Left cardiac atrium (tissue), 4 donors: ENCODE measurements around the gene DPY19L1. TPM values are rescaled to one million over a fixed set of nuclear protein-coding genes. Genes with fewer than 3 reads are reported as not detected.

ENCODE experiments used
- ATAC-seq, 2 donors: fragments of 200-7000 bp; cut with Tn5 transposase; one replicate each; pipeline ENCODE4 v1.9.1; 2020; ENCODE audit warnings: mild to moderate bottlenecking in 2 of 2, moderate library complexity in 2 of 2
- DNase-seq: peaks from one replicate; pipeline ENCODE4 v3.0.0-alpha.2; 2020
- intact Hi-C, 2 donors: fragments of 100-400 bp; cut with DNase I; formaldehyde crosslinking; loops; one replicate each; pipeline versions ENCODE4 v1.14.1 to v1.15.1; 2022 to 2023
- total RNA-seq, 2 donors: library from RNA; stranded (reverse); fragmentation: NEBNext Ultra II Directional; extraction: Animal tissue kit (Norgen Biotek cat#: 25700); gene quantifications; one replicate each; pipeline ENCODE4 v1.2.1, GENCODE V29; 2021
- donor health status: DM: no; HTN: yes; CAD: no.
- donor health status: DM: no; HTN: yes; CAD: no; lungs with severe emphysema.
- donor health status: DM: yes; HTN: yes; CAD: no.
- donor health status: Dilated cardiomyopathy.

Gene DPY19L1
- total RNA-seq, 2 donors from 2014 or later, result 24.8 to 25.9 TPM

- DNase-seq (peak; percentile 96), ATAC-seq (peak; percentile 93 to 95)
- intact Hi-C loops, result loop anchor here in 1 of 2 donors (10.0 kb wide), 1 partner anchor 213 kb away; no protein-coding TSS in a partner anchor
These were observed 449 bp upstream of the DPY19L1 start for GRCh38 chr7:35037526-35038341.

GRCh38 chr7:35036361-35037171 is 719 bp downstream of the DPY19L1 start:
- intact Hi-C loops, result loop anchor here in 1 of 2 donors (10.0 kb wide), 1 partner anchor 212 kb away; no protein-coding TSS in a partner anchor
- peak; percentile 14 to 48 for ATAC-seq
- DNase-seq, result peak; percentile 74

GRCh38 chr7:35035511-35035961 is 1.7 kb downstream of the DPY19L1 start:
- ATAC-seq (no peak), DNase-seq (no peak)
- intact Hi-C loops, result loop anchor here in 1 of 2 donors (10.0 kb wide), 1 partner anchor 211 kb away; no protein-coding TSS in a partner anchor

GRCh38 chr7:35032166-35032565 is 5.1 kb downstream of the DPY19L1 start:
- DNase-seq, result no peak
- ATAC-seq, result no peak
- intact Hi-C loops, result loop anchor here in 1 of 2 donors (10.0 kb wide), 1 partner anchor 207 kb away; no protein-coding TSS in a partner anchor

- intact Hi-C loops, result loop anchor here in 1 of 2 donors (10.0 kb wide), 1 partner anchor 206 kb away; no protein-coding TSS in a partner anchor
- no peak for ATAC-seq
- DNase-seq, result no peak
These were observed 6.4 kb downstream of the DPY19L1 start for GRCh38 chr7:35030848-35031247.

GRCh38 chr7:35029311-35029710 is 8.0 kb downstream of the DPY19L1 start:
- intact Hi-C loops, result no loop called here
- ATAC-seq (no peak), DNase-seq (no peak)

GRCh38 chr7:35026150-35026549 is 11.1 kb downstream of the DPY19L1 start:
- ATAC-seq (peak in 1 of 2 donors; percentile 33), DNase-seq (no peak)
- intact Hi-C loops, result no loop called here

- DNase-seq (no peak), ATAC-seq (no peak)
These were observed 11.9 kb downstream of the DPY19L1 start for GRCh38 chr7:35025369-35025870.

GRCh38 chr7:35024298-35024697 is 13.0 kb downstream of the DPY19L1 start:
- no peak for DNase-seq
- intact Hi-C loops, result no loop called here

More at GRCh38 chr7:35025369-35025870, 11.9 kb downstream of the DPY19L1 start:
- intact Hi-C loops, result no loop called here

GRCh38 chr7:35022725-35023124 is 14.6 kb downstream of the DPY19L1 start:
- intact Hi-C loops, result no loop called here
- DNase-seq, result no peak
- no peak for ATAC-seq

More at GRCh38 chr7:35024298-35024697, 13.0 kb downstream of the DPY19L1 start:
- no peak for ATAC-seq

- DNase-seq (no peak), ATAC-seq (no peak)
- intact Hi-C loops, result no loop called here
These were observed 15.8 kb downstream of the DPY19L1 start for GRCh38 chr7:35021445-35021844.

GRCh38 chr7:35019801-35020200 is 17.5 kb downstream of the DPY19L1 start:
- no peak for ATAC-seq
- DNase-seq, result no peak
- intact Hi-C loops, result no loop called here

GRCh38 chr7:35019179-35019729 is 18.0 kb downstream of the DPY19L1 start:
- no peak for ATAC-seq

GRCh38 chr7:35015346-35015859 is 21.9 kb downstream of the DPY19L1 start:
- DNase-seq, result no peak
- ATAC-seq, result no peak

More at GRCh38 chr7:35019179-35019729, 18.0 kb downstream of the DPY19L1 start:
- no peak for DNase-seq
- intact Hi-C loops, result no loop called here

GRCh38 chr7:35012160-35012559 is 25.1 kb downstream of the DPY19L1 start:
- ATAC-seq (no peak), DNase-seq (no peak)
- intact Hi-C loops, result no loop called here

More at GRCh38 chr7:35015346-35015859, 21.9 kb downstream of the DPY19L1 start:
- intact Hi-C loops, result no loop called here

- ATAC-seq (no peak), DNase-seq (no peak)
- intact Hi-C loops, result no loop called here
These were observed 26.2 kb downstream of the DPY19L1 start for GRCh38 chr7:35011085-35011484.

- DNase-seq (no peak), ATAC-seq (no peak)
- intact Hi-C loops, result no loop called here
These were observed 29.5 kb downstream of the DPY19L1 start for GRCh38 chr7:35007768-35008167.

GRCh38 chr7:35004531-35005095 is 32.7 kb downstream of the DPY19L1 start:
- DNase-seq (no peak), ATAC-seq (no peak)
- intact Hi-C loops, result no loop called here
